WERI-Rb-1 (cell line): ENCODE measurements around the gene PDHB.

Experiments
- DNase-seq: peaks from one replicate; pipeline ENCODE4 v3.0.0-alpha.2; 2020
- H3K27ac ChIP-seq: fragments of 250-450 bp; sonication (Bioruptor Pico); 2 replicates; pipeline ENCODE4 v1.5.1; 2020; ENCODE audit warnings: mild to moderate bottlenecking, moderate library complexity
- H3K27me3 ChIP-seq: fragments of 250-450 bp; sonication (Bioruptor Pico); 2 replicates; pipeline ENCODE4 v1.5.1; 2021; ENCODE audit warnings: mild to moderate bottlenecking, low read depth, moderate library complexity; ENCODE audit not compliant: insufficient read depth, severe bottlenecking
- H3K36me3 ChIP-seq: fragments of 250-450 bp; sonication (Bioruptor Pico); 2 replicates; pipeline ENCODE4 v1.5.1; 2020; ENCODE audit warnings: mild to moderate bottlenecking, moderate library complexity
- H3K4me3 ChIP-seq: 2 replicates; pipeline ENCODE4 v1.5.1; 2011; ENCODE audit warnings: low read depth, mild to moderate bottlenecking, control low read depth, low read length
- H3K9me3 ChIP-seq: fragments of 250-450 bp; sonication (Bioruptor Pico); 2 replicates; pipeline ENCODE4 v1.5.1; 2021; ENCODE audit warnings: mild to moderate bottlenecking, moderate library complexity; ENCODE audit not compliant: severe bottlenecking
- CTCF ChIP-seq: IDR thresholded peaks from 2 replicates; pipeline ENCODE4 v1.5.1; 2011; ENCODE audit warnings: low read depth, mild to moderate bottlenecking, control low read depth, inconsistent platforms, low read length

Gene PDHB

GRCh38 chr3:58433400-58434167 is at the start of gene PDHB:
TSS of gene PDHB (minus strand) at chr3:58433832. CDS start at chr3:58433809, 23 bp downstream.
- Histone ChIP-seq H3K9me3 (no peaks in the 10 kb centered on the region), H3K4me3 (peak within 1 kb of the TSS; percentile 64), H3K27ac (peak within 1 kb of the TSS; percentile 99), H3K36me3 (peaks cover 41% of the 10 kb centered on the region), H3K27me3 (no peaks in the 10 kb centered on the region)
- peak; percentile 92 for DNase-seq
- TF ChIP-seq CTCF, result no peak

GRCh38 chr3:58482917-58483636 is 49.4 kb upstream of the PDHB start:
- no peaks in the 10 kb centered on the region for H3K27me3 ChIP-seq
- H3K4me3 ChIP-seq, result no peak overlapping the region
- no peak overlapping the region for H3K27ac ChIP-seq

GRCh38 chr3:58480309-58480708 is 46.7 kb upstream of the PDHB start:
- Histone ChIP-seq H3K27ac (no peak overlapping the region), H3K36me3 (no peaks in the 10 kb centered on the region), H3K27me3 (no peaks in the 10 kb centered on the region), H3K9me3 (peaks cover 5% of the 10 kb centered on the region), H3K4me3 (no peak overlapping the region)
- TF ChIP-seq CTCF, result no peak
- DNase-seq, result no peak

More at GRCh38 chr3:58482917-58483636, 49.4 kb upstream of the PDHB start:
- no peak for TF ChIP-seq CTCF
- no peak for DNase-seq
- Histone ChIP-seq H3K36me3 (no peaks in the 10 kb centered on the region), H3K9me3 (peaks cover 5% of the 10 kb centered on the region)

- Histone ChIP-seq H3K27me3 (no peaks in the 10 kb centered on the region), H3K27ac (no peak overlapping the region), H3K9me3 (peaks cover 5% of the 10 kb centered on the region), H3K36me3 (no peaks in the 10 kb centered on the region), H3K4me3 (no peak overlapping the region)
- no peak for TF ChIP-seq CTCF
- no peak for DNase-seq
These were observed 45.1 kb upstream of the PDHB start for GRCh38 chr3:58478781-58479180.

- no peaks in the 10 kb centered on the region for H3K36me3 ChIP-seq
- DNase-seq, result no peak
- peak overlapping the region; percentile 56 for H3K27ac ChIP-seq
- H3K9me3 ChIP-seq, result peaks cover under 1% of the 10 kb centered on the region
- TF ChIP-seq CTCF, result no peak
- H3K4me3 ChIP-seq, result no peak overlapping the region
- H3K27me3 ChIP-seq, result no peaks in the 10 kb centered on the region
These were observed 41.4 kb upstream of the PDHB start for GRCh38 chr3:58474967-58475578.
